Liver (tissue), 9 donors: ENCODE results near the gene ACTN2. TPM values are rescaled to one million over a fixed set of nuclear protein-coding genes. Genes with fewer than 3 reads are reported as not detected.

Experiments used
- DNase-seq: peaks from one replicate; pipeline ENCODE4 v3.0.0-alpha.2; 2017; ENCODE audit warnings: low spot score
- H3K27ac ChIP-seq, 2 donors: one replicate each; pipeline ENCODE4 v1.7.0; 2013; ENCODE audit warnings: inconsistent platforms in 2 of 2, low read length in 2 of 2, control low read depth in 1 of 2, low read depth in 1 of 2, mild to moderate bottlenecking in 1 of 2
- H3K27me3 ChIP-seq, 4 donors: one replicate each; pipeline versions ENCODE4 v1.6.1 to v1.7.0; 2013; ENCODE audit warnings: low read length in 3 of 4, inconsistent platforms in 1 of 4, mild to moderate bottlenecking in 1 of 4, moderate library complexity in 1 of 4; ENCODE audit not compliant: control insufficient read depth in 4 of 4, insufficient read depth in 4 of 4
- H3K36me3 ChIP-seq, 4 donors: one replicate each; pipeline versions ENCODE4 v1.6.1 to v1.7.0; 2013; ENCODE audit warnings: low read length in 3 of 4, mild to moderate bottlenecking in 3 of 4, low read depth in 1 of 4, moderate library complexity in 1 of 4; ENCODE audit not compliant: control insufficient read depth in 4 of 4, insufficient read depth in 3 of 4
- H3K4me1 ChIP-seq, 4 donors: one replicate each; pipeline versions ENCODE4 v1.6.1 to v1.7.0; 2013; ENCODE audit warnings: low read length in 3 of 4, mild to moderate bottlenecking in 3 of 4, moderate library complexity in 1 of 4; ENCODE audit not compliant: control insufficient read depth in 4 of 4, insufficient read depth in 4 of 4
- H3K4me3 ChIP-seq, 3 donors: one replicate each; pipeline versions ENCODE4 v1.6.1 to v1.7.0; 2013; ENCODE audit warnings: low read length in 3 of 3, control low read depth in 1 of 3, low read depth in 1 of 3, mild to moderate bottlenecking in 1 of 3
- H3K9ac ChIP-seq, 2 donors: one replicate each; pipeline ENCODE4 v1.7.0; 2013; ENCODE audit warnings: low read length in 2 of 2, mild to moderate bottlenecking in 2 of 2, moderate library complexity in 2 of 2, control low read depth in 1 of 2, low read depth in 1 of 2
- H3K9me3 ChIP-seq, 4 donors: one replicate each; pipeline versions ENCODE4 v1.6.1 to v1.7.0; 2013; ENCODE audit warnings: low read length in 3 of 4; ENCODE audit not compliant: control insufficient read depth in 4 of 4
- ATF3 ChIP-seq: IDR thresholded peaks from 2 replicates; pipeline ENCODE4 v1.6.1; 2016; ENCODE audit warnings: antibody characterized with exemption
- CTCF ChIP-seq: fragments of 150-350 bp; IDR thresholded peaks from 2 replicates; pipeline ENCODE4 v1.5.1; 2017; ENCODE audit warnings: improper control_type of control experiment, low read depth, low read length; ENCODE audit not compliant: missing input control
- EGR1 ChIP-seq, 2 donors: IDR thresholded peaks; 2 replicates each; pipeline ENCODE4 v1.6.1; 2016 to 2018; ENCODE audit warnings: antibody characterized with exemption in 2 of 2, low read depth in 2 of 2
- FOXA2 ChIP-seq: IDR thresholded peaks from 2 replicates; pipeline ENCODE4 v1.6.1; 2016; ENCODE audit warnings: antibody characterized with exemption
- GABPA ChIP-seq, 2 donors: IDR thresholded peaks in 1 of 2; conservative IDR thresholded peaks in 1 of 2; 2 replicates each; pipeline ENCODE4 v1.6.1; 2016; ENCODE audit warnings: antibody characterized with exemption in 2 of 2, mild to moderate bottlenecking in 1 of 2, moderate library complexity in 1 of 2
- HNF4A ChIP-seq, 2 donors: conservative IDR thresholded peaks; 2 replicates each; pipeline ENCODE4 v1.6.1; 2016; ENCODE audit warnings: antibody characterized with exemption in 2 of 2, mild to moderate bottlenecking in 2 of 2
- HNF4G ChIP-seq: IDR thresholded peaks from 2 replicates; pipeline ENCODE4 v1.6.1; 2016; ENCODE audit warnings: antibody characterized with exemption
- MAX ChIP-seq: IDR thresholded peaks from 2 replicates; pipeline ENCODE4 v1.6.1; 2016; ENCODE audit warnings: antibody characterized with exemption
- NR2F2 ChIP-seq: IDR thresholded peaks from 2 replicates; pipeline ENCODE4 v1.6.1; 2016; ENCODE audit warnings: antibody characterized with exemption
- RAD21 ChIP-seq, 2 donors: IDR thresholded peaks; 2 replicates each; pipeline ENCODE4 v1.6.1; 2016; ENCODE audit warnings: antibody characterized with exemption in 2 of 2, mild to moderate bottlenecking in 2 of 2
- REST ChIP-seq: IDR thresholded peaks from 2 replicates; pipeline ENCODE4 v1.6.1; 2016; ENCODE audit warnings: antibody characterized with exemption, mild to moderate bottlenecking
- RXRA ChIP-seq, 2 donors: IDR thresholded peaks; 2 replicates each; pipeline ENCODE4 v1.6.1; 2017 to 2018; ENCODE audit warnings: antibody characterized with exemption in 2 of 2, mild to moderate bottlenecking in 1 of 2
- SP1 ChIP-seq: IDR thresholded peaks from 2 replicates; pipeline ENCODE4 v1.6.1; 2018; ENCODE audit warnings: antibody characterized with exemption, mild to moderate bottlenecking
- TAF1 ChIP-seq: conservative IDR thresholded peaks from 2 replicates; pipeline ENCODE4 v1.6.1; 2016; ENCODE audit warnings: antibody characterized with exemption, mild to moderate bottlenecking
- YY1 ChIP-seq: IDR thresholded peaks from 2 replicates; pipeline ENCODE4 v1.6.1; 2016; ENCODE audit warnings: antibody characterized with exemption, mild to moderate bottlenecking
- ZBTB33 ChIP-seq: IDR thresholded peaks from 2 replicates; pipeline ENCODE4 v1.6.1; 2016; ENCODE audit warnings: antibody characterized with exemption
- WGBS: extraction: QIAGEN DNeasy Blood & Tissue Kit; methylation state at CpG from one replicate; pipeline ENCODE4 v1.1.7; 2013; 5-methylcytosine and 5-hydroxymethylcytosine counted together
- polyA plus RNA-seq, 2 donors: library from polyadenylated mRNA; stranded (reverse) in 1 of 2; unstranded in 1 of 2; fragments of 200-250 nt in 1 of 2; fragments of >200 nt in 1 of 2; fragmentation: Nextera tagmentation in 1 of 2; extraction: Ambion mirVana in 1 of 2; gene quantifications; one replicate each; pipeline versions ENCODE4 v1.2.1 to v1.2.3, GENCODE V29; 2013 to 2015
- total RNA-seq, 2 donors: library from RNA; depleted of rRNA; stranded (reverse); fragments of >200 nt; gene quantifications; one replicate each; pipeline ENCODE4 v1.2.3, GENCODE V29; 2014
- donor health status: healthy.
- donor health status: healthy.
- donor health status: healthy.
- donor health status: healthy.
- donor health status: healthy.

ACTN2 gene
- total and polyA plus RNA-seq, 4 donors = 0.08 to 0.81 (median 0.15) TPM

- Histone ChIP-seq H3K9ac (no peak overlapping the region), H3K9me3 (peaks cover 0 to under 1% (median 0%) of the 10 kb centered on the region in 4 donors), H3K4me3 (no peak overlapping the region), H3K4me1 (no peaks in the 10 kb centered on the region), H3K27me3 (no peaks in the 10 kb centered on the region), H3K27ac (no peak overlapping the region), H3K36me3 (no peaks in the 10 kb centered on the region)
- WGBS = 88% methylated on average over 3 of the region's 3 CpGs
- no peak for TF ChIP-seq FOXA2
- TF ChIP-seq HNF4A (conservative IDR thresholded peaks at IDR 0.05) = no peak
- no peak for TF ChIP-seq HNF4G
- no peak for TF ChIP-seq EGR1 (IDR thresholded peaks at IDR 0.05; ENCODE audit: low read depth in 2 of 2)
- TF ChIP-seq YY1 = no peak
- no peak for TF ChIP-seq REST
- DNase-seq = no peak
Measured at GRCh38 chr1:236773919-236774318, 87.6 kb downstream of the ACTN2 start.

- Histone ChIP-seq H3K9ac (no peak overlapping the region), H3K27me3 (no peaks in the 10 kb centered on the region), H3K4me3 (no peak overlapping the region), H3K9me3 (peaks cover 0 to 9% (median 4%) of the 10 kb centered on the region in 4 donors), H3K27ac (no peak overlapping the region), H3K4me1 (no peaks in the 10 kb centered on the region), H3K36me3 (no peaks in the 10 kb centered on the region)
- no peak for DNase-seq
- WGBS = 45% methylated on average over 3 of the region's 3 CpGs
- TF ChIP-seq MAX (no peak), FOXA2 (no peak), CTCF (peak; percentile 50), RXRA (IDR thresholded peaks at IDR 0.05) (peak in 1 of 2 donors; percentile 32), RAD21 (IDR thresholded peaks at IDR 0.05) (peak; percentile 75 to 83)
Measured at GRCh38 chr1:236774926-236775325, 88.6 kb downstream of the ACTN2 start.

- Histone ChIP-seq H3K27me3 (no peaks in the 10 kb centered on the region), H3K9me3 (peaks cover 0 to 11% (median 4%) of the 10 kb centered on the region in 4 donors), H3K4me3 (no peak overlapping the region), H3K27ac (no peak overlapping the region), H3K4me1 (no peaks in the 10 kb centered on the region), H3K9ac (no peak overlapping the region), H3K36me3 (no peaks in the 10 kb centered on the region)
- 88% methylated on average over 2 of the region's 2 CpGs for WGBS
- no peak for TF ChIP-seq NR2F2
- no peak for TF ChIP-seq TAF1
- no peak for TF ChIP-seq MAX
- no peak for TF ChIP-seq ATF3
- no peak for TF ChIP-seq GABPA (IDR thresholded peaks at IDR 0.05 in 1 of 2, conservative IDR thresholded peaks at IDR 0.05 in 1 of 2)
- TF ChIP-seq RXRA (IDR thresholded peaks at IDR 0.05) = no peak
- TF ChIP-seq SP1 = no peak
- no peak for TF ChIP-seq ZBTB33
- DNase-seq = no peak
Measured at GRCh38 chr1:236779312-236779711, 93.0 kb downstream of the ACTN2 start.
